A673 (cell line): ENCODE measurements around the gene YES1. TPM values are rescaled to one million over a fixed set of nuclear protein-coding genes. Genes with fewer than 3 reads are reported as not detected.
A peak's percentile ranks its signal among the peaks of the same experiment; 100 is the strongest.

Experiments
- BruUV-seq: library from RNA; stranded (reverse); fragments of 400-500 nt; replicated peaks from 2 replicates; lab custom pipeline; 2021; lab: Mats Ljungman, UMichigan
- CTCF ChIA-PET: fragments of 300-600 bp; sonication (Branson Sonifier 250); formaldehyde crosslinking; loops from one replicate; lab custom pipeline; 2022; ENCODE audit warnings: antibody characterized with exemption; lab: Charles Lee
- POLR2A ChIA-PET: fragments of 300-600 bp; sonication (Branson Sonifier 250); formaldehyde crosslinking; loops from one replicate; lab custom pipeline; 2022; ENCODE audit warnings: antibody characterized with exemption; ENCODE audit not compliant: low non-redundant PET; lab: Charles Lee
- DNase-seq: peaks from one replicate; pipeline ENCODE4 v3.0.0-alpha.2; 2015; ENCODE audit warnings: low spot score
- H3K27ac ChIP-seq: fragments of 200-600 bp; sonication (generic); 2 replicates; pipeline ENCODE4 v1.5.1; 2016; ENCODE audit warnings: mixed run types, low read depth, mild to moderate bottlenecking, mixed read lengths, antibody characterized with exemption, low read length; ENCODE audit not compliant: poor library complexity, severe bottlenecking
- H3K27me3 ChIP-seq: fragments of 200-600 bp; sonication (generic); replicated peaks from 2 replicates; pipeline ENCODE4 v1.6.1; 2017; ENCODE audit warnings: mixed run types, low read depth, mild to moderate bottlenecking, mixed read lengths, antibody characterized with exemption, low read length; ENCODE audit not compliant: insufficient read depth, poor library complexity
- H3K36me3 ChIP-seq: fragments of 200-600 bp; sonication (generic); 2 replicates; pipeline ENCODE4 v1.6.1; 2016; ENCODE audit warnings: mixed run types, mild to moderate bottlenecking, mixed read lengths, antibody characterized with exemption, low read length; ENCODE audit not compliant: insufficient read depth, poor library complexity, severe bottlenecking
- H3K4me1 ChIP-seq: fragments of 200-600 bp; sonication (generic); 2 replicates; pipeline ENCODE4 v1.6.1; 2017; ENCODE audit warnings: mixed run types, mild to moderate bottlenecking, mixed read lengths, antibody characterized with exemption, low read length; ENCODE audit not compliant: insufficient read depth, poor library complexity, severe bottlenecking
- H3K4me3 ChIP-seq: fragments of 200-600 bp; sonication (generic); 2 replicates; pipeline ENCODE4 v1.5.1; 2016; ENCODE audit warnings: low read depth, mixed run types, mild to moderate bottlenecking, mixed read lengths, low read length; ENCODE audit not compliant: poor library complexity, severe bottlenecking
- H3K9me3 ChIP-seq: fragments of 200-600 bp; sonication (generic); 2 replicates; pipeline ENCODE4 v1.6.1; 2016; ENCODE audit warnings: mixed run types, low read depth, mild to moderate bottlenecking, mixed read lengths, antibody characterized with exemption, low read length; ENCODE audit not compliant: poor library complexity, severe bottlenecking
- EZH2 ChIP-seq: fragments of 200-600 bp; sonication (generic); IDR thresholded peaks from 2 replicates; pipeline ENCODE4 v1.6.1; 2017; ENCODE audit warnings: borderline replicate concordance, low read depth, mild to moderate bottlenecking, mixed read lengths, antibody characterized with exemption, low read length; ENCODE audit not compliant: poor library complexity, severe bottlenecking
- intact Hi-C: fragments of 100-400 bp; cut with micrococcal nuclease; formaldehyde crosslinking; loops from one replicate; pipeline ENCODE4 v1.10.0; 2022; ENCODE audit not compliant: unreplicated experiment
- total RNA-seq: library from RNA; stranded (reverse); gene quantifications from 2 replicates; pipeline ENCODE4 v1.2.3, GENCODE V29; 2021
- TF ChIP-seq, protein P1 (sequence below): fragments of 300-800, 200-600 bp; sonication (generic); conservative IDR thresholded peaks from 2 replicates; pipeline ENCODE4 v1.5.1; 2017; ENCODE audit warnings: low read depth, mild to moderate bottlenecking, antibody characterized with exemption, low read length, moderate library complexity, mixed read lengths

The YES1 gene
- total RNA-seq, 1 experiment from 2014 or later = 138 TPM

DNA sequence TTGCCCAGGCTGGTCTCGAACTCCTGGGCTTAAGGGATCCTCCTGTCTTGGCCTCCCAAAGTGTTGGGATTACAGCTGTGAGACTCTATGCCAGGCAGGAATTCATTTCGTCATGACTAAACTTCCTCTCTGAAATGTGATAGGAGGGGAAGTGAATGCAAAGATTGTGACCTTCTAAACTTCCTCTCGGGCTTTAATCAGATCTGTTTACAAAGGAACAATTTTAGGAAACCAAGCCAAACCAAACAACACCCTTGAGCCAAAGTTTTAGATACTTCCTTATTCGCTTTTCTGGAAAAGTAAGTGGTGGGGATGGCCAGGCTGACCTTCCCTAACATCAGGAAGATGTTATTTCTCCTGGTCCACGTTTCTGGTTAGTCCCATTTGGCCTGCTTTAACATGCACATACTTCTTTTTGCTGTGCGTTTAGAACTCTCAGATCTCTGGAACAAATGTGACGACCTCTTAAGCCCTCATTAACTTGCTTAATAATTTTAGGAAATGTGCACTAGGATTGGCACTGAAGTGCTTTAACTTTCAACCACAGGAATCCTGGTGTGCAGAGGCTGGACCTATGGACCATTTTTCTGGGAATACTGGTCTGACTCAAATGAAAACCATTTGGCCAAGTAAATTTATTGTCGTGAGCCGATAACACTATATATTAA, 33.2 kb upstream of the YES1 start:
- POLR2A ChIA-PET = no interaction called here
- Histone ChIP-seq H3K4me1 (no peaks in the 10 kb centered on the region), H3K27ac (no peak overlapping the region), H3K27me3 (no peaks in the 10 kb centered on the region), H3K4me3 (no peak overlapping the region), H3K36me3 (no peaks in the 10 kb centered on the region), H3K9me3 (no peaks in the 10 kb centered on the region)
- CTCF ChIA-PET = no interaction called here
- DNase-seq = peak; percentile 23
- no peak for TF ChIP-seq EZH2
- TF ChIP-seq, protein P1, sequence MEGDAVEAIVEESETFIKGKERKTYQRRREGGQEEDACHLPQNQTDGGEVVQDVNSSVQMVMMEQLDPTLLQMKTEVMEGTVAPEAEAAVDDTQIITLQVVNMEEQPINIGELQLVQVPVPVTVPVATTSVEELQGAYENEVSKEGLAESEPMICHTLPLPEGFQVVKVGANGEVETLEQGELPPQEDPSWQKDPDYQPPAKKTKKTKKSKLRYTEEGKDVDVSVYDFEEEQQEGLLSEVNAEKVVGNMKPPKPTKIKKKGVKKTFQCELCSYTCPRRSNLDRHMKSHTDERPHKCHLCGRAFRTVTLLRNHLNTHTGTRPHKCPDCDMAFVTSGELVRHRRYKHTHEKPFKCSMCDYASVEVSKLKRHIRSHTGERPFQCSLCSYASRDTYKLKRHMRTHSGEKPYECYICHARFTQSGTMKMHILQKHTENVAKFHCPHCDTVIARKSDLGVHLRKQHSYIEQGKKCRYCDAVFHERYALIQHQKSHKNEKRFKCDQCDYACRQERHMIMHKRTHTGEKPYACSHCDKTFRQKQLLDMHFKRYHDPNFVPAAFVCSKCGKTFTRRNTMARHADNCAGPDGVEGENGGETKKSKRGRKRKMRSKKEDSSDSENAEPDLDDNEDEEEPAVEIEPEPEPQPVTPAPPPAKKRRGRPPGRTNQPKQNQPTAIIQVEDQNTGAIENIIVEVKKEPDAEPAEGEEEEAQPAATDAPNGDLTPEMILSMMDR = no peak
- BruUV-seq = no TSS peak
- intact Hi-C loops = no loop called here

DNA sequence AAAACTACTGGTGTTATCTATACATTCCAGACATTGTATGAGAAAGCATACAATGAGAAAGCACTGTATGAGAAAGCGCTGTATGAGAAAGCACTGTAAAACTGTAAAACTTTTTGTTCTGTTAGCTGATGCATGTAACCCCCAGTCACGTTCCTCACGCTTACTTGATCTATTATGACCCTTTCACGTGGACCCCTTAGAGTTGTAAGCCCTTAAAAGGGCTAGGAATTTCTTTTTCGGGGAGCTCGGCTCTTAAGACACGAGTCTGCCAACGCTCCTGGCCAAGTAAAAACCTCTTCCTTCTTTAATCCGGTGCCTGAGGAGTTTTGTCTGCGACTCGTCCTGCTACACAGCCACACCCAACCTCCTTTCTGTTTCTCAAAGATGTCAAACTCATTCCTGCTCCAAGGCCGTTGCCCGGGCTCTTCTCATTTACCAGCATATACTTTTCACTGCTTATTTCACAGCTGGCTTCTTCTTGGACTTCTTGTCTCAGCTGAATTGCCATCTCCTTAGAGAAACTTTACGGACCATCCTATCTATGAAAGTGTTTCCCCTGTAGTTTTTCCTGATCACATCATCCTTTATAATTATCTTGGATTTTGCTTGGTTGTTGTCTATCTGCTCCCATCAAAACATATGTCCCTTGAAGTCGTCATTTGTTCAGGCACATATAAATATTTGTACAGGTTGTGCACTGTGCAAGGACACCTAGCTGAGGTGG, 29.8 kb upstream of the YES1 start:
- Histone ChIP-seq H3K9me3 (no peaks in the 10 kb centered on the region), H3K4me1 (no peaks in the 10 kb centered on the region), H3K27me3 (no peaks in the 10 kb centered on the region), H3K27ac (no peak overlapping the region), H3K4me3 (no peak overlapping the region), H3K36me3 (no peaks in the 10 kb centered on the region)
- POLR2A ChIA-PET = no interaction called here
- intact Hi-C loops = no loop called here
- no peak for DNase-seq
- CTCF ChIA-PET = interaction anchor here (0.8 kb wide), 1 partner anchor 20 kb away, joined by 3 read pairs; no protein-coding TSS in a partner anchor
- no TSS peak for BruUV-seq
- TF ChIP-seq EZH2 = no peak
- TF ChIP-seq, protein P1 = no peak

DNA sequence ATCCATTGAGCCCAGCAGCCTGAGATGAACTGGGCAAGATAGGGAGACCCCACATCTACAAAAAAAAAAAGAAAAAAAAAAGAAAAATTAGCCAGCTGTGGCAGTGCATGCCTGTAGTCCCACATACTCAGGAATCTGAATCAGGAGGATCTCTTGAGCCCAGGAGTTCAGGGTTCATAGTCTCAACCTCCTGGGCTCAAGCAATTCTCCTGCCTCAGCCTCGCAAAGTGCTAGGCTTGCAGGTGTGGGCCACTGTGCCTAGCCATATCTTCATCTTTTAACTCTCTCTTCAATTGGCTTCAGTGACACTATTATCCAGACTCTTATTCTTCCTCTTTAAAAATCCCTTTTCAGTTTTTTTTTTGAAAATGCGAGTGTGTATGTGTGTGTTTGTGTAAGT, 28.5 kb upstream of the YES1 start:
- intact Hi-C loops = no loop called here
- no peak for TF ChIP-seq EZH2
- TF ChIP-seq, protein P1 = no peak
- Histone ChIP-seq H3K27me3 (no peaks in the 10 kb centered on the region), H3K4me3 (no peak overlapping the region), H3K9me3 (no peaks in the 10 kb centered on the region), H3K27ac (no peak overlapping the region), H3K4me1 (no peaks in the 10 kb centered on the region), H3K36me3 (no peaks in the 10 kb centered on the region)
- BruUV-seq = no TSS peak
- DNase-seq = no peak
- POLR2A ChIA-PET = no interaction called here
- CTCF ChIA-PET = interaction anchor here (0.7 to 2.1 kb wide), 4 partner anchors 10 to 216 kb away, joined by 3 to 20 read pairs (median 12); no protein-coding TSS in a partner anchor
